H7 (cell line): ENCODE measurements around the gene MAB21L3. TPM values are rescaled to one million over a fixed set of nuclear protein-coding genes. Genes with fewer than 3 reads are reported as not detected.

Source experiments
- DNase-seq: peaks from one replicate; pipeline ENCODE4 v3.0.0; 2012
- H3K27me3 ChIP-seq: 2 replicates; pipeline ENCODE4 v1.6.0; 2011; ENCODE audit warnings: mild to moderate bottlenecking, low read length; ENCODE audit not compliant: control insufficient read depth, insufficient read depth
- H3K36me3 ChIP-seq: replicated peaks from 2 replicates; pipeline ENCODE4 v1.5.1; 2011; ENCODE audit warnings: low read length; ENCODE audit not compliant: control insufficient read depth, insufficient read depth
- H3K4me3 ChIP-seq: 2 replicates; pipeline ENCODE4 v1.5.1; 2011; ENCODE audit warnings: low read depth, mild to moderate bottlenecking, control low read depth, low read length, moderate library complexity; ENCODE audit not compliant: insufficient read depth
- total RNA-seq: library from RNA; depleted of rRNA; stranded (reverse); fragments of >200 nt; shearing (Covaris generic); gene quantifications from 2 replicates; pipeline ENCODE4 v1.2.3, GENCODE V29; 2014

MAB21L3 gene
- total RNA-seq, 1 experiment from 2014 or later = 0.07 TPM

DNA sequence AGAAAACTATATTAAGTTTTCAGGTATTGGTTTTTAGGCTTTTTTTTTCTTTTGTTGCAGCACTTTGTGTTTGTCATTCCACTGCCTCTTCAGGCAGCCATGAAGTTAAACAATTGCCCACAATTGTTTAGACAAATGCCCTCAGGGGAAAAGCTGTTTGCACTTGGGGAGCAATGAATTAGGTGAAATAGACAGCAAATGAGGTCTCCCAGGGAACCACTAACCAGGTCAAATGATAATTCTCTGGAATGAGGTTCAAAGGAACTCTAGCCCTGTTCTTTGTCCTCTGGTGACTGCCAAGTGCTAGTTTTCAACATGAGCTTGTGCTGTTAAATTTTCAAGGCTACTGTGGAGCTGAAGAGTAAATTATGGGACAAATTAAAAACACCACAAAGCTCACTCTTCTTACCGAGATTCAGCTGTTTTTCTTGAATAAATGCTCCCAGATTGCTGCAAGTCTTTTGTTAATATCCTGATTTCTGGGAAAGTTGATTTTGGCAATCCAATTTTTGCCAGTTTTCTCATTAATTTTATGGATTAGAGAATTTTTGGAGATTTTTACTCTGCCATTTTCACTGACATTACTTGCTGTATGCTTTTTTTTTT, 15.1 kb upstream of the MAB21L3 start:
- no peaks in the 10 kb centered on the region for H3K36me3 ChIP-seq

DNA sequence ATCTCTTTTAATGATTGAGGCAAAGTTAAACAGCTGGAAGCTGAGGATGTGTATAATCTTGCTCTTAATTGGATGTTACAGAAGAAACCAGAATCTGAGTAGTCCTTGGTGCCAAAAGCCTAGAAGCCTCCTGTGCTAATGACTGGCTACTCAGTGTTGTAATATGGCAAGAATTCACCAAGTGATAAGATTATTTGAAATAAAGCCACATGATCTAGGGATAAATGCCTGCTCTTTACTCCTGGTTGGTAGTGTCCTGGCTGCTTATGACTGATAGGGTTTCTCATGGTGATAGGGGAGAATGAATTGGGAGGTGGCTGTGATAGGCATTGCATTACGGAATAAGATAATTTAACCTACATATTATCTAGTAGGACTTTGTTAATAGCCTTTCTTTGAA, 13.6 kb upstream of the MAB21L3 start:
- H3K27me3 ChIP-seq = no peaks in the 10 kb centered on the region
- no peak for DNase-seq

More for the DNA sequence above, 15.1 kb upstream of the MAB21L3 start:
- no peak overlapping the region for H3K4me3 ChIP-seq
- no peak for DNase-seq
- no peaks in the 10 kb centered on the region for H3K27me3 ChIP-seq

DNA sequence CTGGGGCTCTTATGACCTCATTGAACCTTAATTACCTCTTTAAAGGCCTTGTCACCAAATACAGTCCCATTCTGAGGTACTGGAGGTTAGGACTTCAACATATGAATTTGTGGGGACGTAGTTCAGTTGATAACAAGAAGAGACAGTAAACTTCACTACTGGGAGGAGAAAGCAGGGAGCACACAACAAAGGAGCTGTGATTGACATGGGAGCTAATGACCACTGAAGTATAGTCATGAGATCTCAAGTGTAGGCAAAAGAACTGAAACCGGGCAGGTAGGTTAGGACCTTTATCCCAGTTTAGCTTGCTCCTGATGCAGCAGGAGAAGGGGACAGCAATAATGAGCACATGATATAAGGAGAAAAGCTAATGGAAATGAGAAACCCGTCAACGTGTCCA, 11.8 kb upstream of the MAB21L3 start:
- no peaks in the 10 kb centered on the region for H3K36me3 ChIP-seq
- no peaks in the 10 kb centered on the region for H3K27me3 ChIP-seq
- no peak for DNase-seq
- H3K4me3 ChIP-seq = no peak overlapping the region

More for the DNA sequence above, 13.6 kb upstream of the MAB21L3 start:
- Histone ChIP-seq H3K36me3 (no peaks in the 10 kb centered on the region), H3K4me3 (no peak overlapping the region)

DNA sequence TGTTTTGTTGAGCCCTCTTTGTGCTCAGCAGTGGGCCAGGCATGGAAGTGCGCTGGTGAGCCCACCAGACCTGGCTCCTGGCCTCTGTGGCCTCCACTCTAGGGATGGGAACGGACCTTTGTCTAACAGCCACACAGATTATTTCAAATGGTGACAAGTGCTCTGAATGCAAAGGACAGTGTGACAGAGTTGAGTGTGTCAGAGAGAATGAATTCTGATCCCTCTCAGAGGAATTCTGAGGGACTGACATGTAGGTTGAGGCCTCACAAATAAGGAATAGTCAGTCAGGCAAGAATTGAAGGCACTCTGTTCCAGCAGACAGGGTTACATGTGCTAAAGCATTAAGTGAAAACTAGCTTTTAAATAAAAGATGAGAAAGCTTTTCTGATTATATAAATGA, 11.3 kb upstream of the MAB21L3 start:
- no peak for DNase-seq
- Histone ChIP-seq H3K27me3 (no peaks in the 10 kb centered on the region), H3K36me3 (no peaks in the 10 kb centered on the region), H3K4me3 (no peak overlapping the region)

DNA sequence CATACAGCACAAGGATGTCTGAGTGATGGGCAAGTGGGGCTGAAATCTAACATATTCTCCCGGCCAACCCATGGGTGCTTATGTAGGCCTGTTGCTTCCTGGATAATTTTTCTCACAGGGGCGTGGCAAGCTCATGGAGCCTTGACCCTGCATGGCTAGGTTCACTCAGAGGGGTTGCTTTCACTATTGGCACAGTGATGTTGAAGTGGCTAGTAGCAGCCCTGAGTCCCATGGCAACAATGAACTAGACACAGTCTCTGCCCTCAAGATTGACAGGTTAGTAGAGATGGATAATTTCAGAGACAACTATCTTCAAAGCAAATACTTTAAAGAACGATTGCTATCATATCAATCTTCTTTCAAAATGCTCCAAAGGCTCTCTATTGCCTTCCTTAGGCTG, 6.5 kb upstream of the MAB21L3 start:
- Histone ChIP-seq H3K4me3 (no peak overlapping the region), H3K27me3 (no peaks in the 10 kb centered on the region), H3K36me3 (no peaks in the 10 kb centered on the region)
- DNase-seq = no peak

DNA sequence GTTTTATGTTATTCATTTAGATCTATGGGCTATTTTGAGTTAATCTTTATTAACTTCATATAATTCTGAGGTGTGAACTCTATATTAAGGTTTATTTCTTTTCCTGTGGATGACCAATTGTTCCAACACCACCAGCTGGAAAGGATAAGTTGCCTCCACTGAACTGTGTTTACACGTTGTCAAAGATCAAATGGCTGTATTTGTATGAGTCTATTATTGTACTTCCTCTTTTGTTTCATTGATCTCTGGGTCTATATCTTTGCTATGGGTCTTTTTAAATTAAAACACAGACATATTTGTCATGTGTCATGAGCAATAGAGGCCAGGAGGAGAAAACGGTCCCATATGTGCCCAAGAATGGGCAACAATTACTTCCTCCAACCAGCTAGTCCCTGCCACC, 5.2 kb upstream of the MAB21L3 start:
- no peaks in the 10 kb centered on the region for H3K36me3 ChIP-seq
- no peak for DNase-seq
- H3K4me3 ChIP-seq = no peak overlapping the region
- H3K27me3 ChIP-seq = no peaks in the 10 kb centered on the region

DNA sequence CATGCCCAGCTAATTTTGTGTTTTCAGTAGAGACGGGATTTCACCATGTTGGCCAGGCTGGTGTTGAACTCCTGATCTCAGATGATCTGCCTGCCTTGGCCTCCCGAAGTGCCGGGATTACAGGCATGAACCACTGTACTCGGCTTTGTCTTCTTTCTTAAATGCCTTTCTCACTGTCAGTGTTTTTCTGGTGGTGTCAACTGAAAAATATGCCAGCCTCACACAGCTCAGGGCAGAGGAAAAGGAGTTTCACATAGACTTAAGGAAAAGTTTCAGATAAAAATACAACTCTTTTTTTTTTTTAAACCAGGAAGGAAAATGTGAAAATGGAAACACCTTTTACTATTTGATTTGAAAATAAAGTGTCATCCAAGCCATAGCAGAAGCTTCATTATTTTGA, 4.6 kb upstream of the MAB21L3 start:
- H3K4me3 ChIP-seq = no peak overlapping the region
- no peaks in the 10 kb centered on the region for H3K36me3 ChIP-seq
- no peaks in the 10 kb centered on the region for H3K27me3 ChIP-seq
- DNase-seq = no peak

DNA sequence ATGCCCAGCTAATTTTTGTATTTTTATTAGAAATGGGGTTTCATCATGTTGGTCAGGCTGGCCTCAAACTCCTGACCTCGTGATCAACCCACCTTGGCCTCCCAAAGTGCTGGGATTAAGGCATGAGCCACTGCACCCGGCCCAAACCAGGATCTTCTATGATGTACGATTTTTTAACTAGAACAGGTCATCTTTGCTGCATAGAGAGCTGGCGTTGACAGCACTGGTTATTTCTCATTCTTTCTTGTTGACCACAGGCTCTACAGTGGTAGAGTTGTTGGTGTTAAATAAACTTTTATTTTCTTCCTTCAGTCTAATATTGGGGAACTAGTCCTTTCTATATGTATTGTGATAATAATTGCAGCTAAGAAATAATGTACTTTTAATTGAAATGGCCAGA, 3.8 kb upstream of the MAB21L3 start:
- H3K4me3 ChIP-seq = no peak overlapping the region
- H3K27me3 ChIP-seq = no peaks in the 10 kb centered on the region
- no peak for DNase-seq

DNA sequence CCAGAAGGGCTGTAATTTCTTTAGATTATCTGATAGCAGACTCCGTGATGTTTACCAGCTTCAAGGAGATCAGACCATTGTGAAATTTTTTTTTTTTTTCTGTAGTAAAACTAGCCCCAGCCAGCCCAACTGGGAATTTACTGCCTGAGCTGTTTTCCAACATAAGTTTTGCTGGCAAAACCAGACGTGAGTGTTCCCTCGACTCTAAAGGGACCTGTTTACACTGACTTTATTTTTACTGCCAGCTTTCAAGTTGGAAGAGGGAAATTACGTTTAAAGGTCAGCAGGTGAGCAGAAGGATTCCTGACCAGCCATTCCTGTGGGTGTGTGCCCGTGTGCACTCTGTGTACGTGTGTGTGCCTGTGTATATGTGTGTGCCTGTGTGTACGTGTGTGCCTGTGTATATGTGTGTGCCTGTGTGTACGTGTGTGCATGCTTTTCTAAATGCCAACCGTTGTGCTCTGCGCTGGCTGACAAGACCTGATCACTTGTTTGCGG, 374 bp downstream of the MAB21L3 start:
- DNase-seq = no peak
- Histone ChIP-seq H3K4me3 (no peak overlapping the region), H3K36me3 (no peaks in the 10 kb centered on the region), H3K27me3 (no peaks in the 10 kb centered on the region)

More for the DNA sequence above, 3.8 kb upstream of the MAB21L3 start:
- no peaks in the 10 kb centered on the region for H3K36me3 ChIP-seq

DNA sequence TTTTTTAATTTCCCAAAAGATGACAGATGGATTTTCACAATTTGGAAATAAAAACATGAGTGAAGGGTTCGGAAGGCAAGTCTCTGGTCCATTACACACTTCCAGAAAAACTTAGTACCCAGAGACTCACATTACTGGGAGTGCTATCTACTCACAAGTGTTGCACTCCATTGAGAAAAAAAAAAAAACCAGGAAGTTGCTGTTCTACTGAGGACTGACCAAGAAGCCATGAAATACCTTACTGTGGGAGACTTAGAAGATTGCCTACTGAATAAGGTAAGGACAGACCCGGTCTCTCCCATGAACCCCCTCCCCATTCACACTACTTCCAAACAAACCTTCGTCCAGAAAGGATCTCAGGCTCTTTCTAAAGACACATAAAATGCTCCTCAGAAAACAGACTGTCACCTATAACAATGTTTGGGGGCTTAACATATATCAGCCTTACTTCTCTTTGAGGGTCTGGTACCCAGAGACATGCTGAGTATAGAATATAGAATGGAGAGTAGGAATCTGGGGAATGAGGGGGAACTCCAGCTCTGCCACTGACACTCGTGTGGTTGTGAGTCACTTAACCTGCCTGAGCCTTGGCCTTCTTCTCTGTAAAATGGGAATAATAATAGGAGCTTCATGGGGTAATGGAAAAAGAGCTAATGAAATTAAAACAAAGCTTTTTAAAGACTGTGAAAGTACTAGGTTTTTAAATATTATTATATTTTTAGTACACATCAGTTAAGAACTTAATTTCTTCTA, 1.4 kb downstream of the MAB21L3 start:
- no peaks in the 10 kb centered on the region for H3K27me3 ChIP-seq
- H3K36me3 ChIP-seq = no peaks in the 10 kb centered on the region
- DNase-seq = no peak
- H3K4me3 ChIP-seq = no peak overlapping the region

DNA sequence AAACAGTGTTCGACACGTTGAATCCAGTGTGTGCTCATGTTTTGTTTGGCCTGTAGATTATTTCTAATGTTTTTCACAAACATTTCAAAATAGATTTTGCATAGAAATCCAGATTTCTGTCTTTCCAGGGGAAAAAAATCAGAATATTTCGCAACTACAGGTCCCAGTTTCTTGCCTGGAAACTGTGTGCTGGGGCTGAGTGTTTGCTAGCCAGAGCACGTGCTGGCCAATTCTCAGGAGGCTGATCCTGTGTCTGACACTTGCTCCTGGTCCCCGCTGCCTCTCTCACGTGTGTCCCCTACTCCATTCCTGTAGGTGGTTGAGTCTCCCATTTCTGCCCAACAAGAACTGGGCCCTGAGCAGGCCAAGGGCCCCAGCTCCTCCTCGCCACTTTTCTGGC, 2.4 kb downstream of the MAB21L3 start:
- H3K36me3 ChIP-seq = no peaks in the 10 kb centered on the region
- no peak overlapping the region for H3K4me3 ChIP-seq
- H3K27me3 ChIP-seq = no peaks in the 10 kb centered on the region
- DNase-seq = no peak

DNA sequence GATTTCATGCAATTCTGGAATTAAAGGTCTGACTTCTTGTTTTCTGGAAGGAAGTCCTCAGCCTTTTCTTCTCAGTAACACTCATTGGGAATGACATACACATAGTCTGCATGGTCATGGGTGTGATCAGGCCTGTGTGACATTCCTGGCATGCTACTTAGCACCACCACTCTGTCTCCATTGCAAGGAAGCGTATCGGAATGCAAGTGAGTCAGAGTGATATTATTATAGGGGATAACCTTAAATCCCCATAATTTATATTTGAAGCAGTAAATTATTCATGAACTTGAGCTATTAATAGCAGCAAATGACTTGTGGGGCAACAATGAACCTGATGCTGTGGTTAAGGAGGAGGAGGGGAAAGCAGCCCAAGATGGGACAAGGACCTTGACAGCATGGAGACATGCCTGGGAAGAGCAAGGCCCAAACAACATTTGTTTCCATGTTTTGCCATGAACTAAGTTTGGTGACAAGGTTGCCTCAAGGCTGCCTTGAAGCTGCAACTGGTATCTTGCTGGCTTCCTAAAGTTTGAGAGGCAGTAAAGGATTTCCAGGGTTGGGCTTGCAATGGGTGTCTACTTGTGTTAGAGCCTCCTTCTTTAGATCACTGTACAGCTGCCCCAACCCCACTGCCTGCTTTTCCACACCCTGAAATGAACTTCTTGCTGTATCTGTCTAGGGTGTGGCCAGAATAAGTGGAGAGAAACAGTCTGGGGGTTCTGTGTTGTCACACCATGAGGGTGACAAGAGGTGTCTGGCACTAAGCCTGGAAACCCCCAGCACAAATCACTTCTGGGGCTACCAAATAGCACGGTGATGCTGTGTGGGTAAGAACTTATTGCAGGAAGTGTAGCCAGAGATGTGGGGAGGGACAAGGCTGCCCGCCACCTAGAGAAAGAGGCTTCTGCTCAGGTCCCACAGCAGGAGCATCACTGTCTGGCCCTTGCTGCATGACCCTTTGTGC, 4.6 kb downstream of the MAB21L3 start:
- H3K4me3 ChIP-seq = no peak overlapping the region
- no peaks in the 10 kb centered on the region for H3K27me3 ChIP-seq
- H3K36me3 ChIP-seq = no peaks in the 10 kb centered on the region
- DNase-seq = no peak

DNA sequence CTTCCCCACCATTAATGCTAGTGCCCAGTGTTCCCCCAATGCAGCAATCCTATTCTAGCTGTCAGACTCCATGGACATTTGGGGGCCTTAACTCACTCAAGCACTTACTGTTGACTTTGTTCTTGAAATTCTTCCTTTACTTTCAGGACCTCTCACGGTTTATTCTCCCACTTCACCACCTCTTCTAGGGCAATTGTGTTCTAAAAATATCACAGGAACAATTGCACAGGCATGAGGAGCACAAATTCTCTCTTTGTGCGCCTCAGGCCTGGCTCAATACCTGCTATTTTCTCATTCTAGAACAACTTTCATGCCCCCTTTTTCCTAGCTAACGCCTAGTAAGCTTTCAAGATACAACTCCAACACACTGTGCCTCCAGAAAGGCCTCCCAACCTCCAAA, 7.3 kb downstream of the MAB21L3 start:
- H3K4me3 ChIP-seq = no peak overlapping the region
- DNase-seq = no peak
- no peaks in the 10 kb centered on the region for H3K36me3 ChIP-seq
- no peaks in the 10 kb centered on the region for H3K27me3 ChIP-seq

DNA sequence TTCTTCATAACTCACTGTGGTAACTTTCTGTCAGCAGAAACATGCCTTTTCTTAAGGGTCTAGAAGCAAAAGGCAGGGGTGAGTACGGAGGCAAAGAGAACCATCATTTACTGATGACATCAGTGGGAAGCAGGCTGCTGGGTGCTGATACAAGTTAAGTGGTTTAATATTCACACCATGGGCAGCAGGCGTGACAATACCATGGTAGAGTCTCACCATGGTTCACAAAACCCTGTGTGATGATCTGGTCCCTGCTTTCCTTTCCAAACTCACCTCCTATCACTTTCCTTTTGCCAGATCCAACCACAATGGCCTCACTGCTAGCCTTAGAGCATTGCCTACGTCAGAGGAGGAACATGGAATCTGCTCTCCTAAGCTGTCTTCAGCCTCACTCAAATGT, 8.7 kb downstream of the MAB21L3 start:
- Histone ChIP-seq H3K4me3 (no peak overlapping the region), H3K36me3 (no peaks in the 10 kb centered on the region), H3K27me3 (no peaks in the 10 kb centered on the region)
- DNase-seq = no peak
